Central memory CD8-positive, alpha-beta T cell (primary cell): ENCODE measurements around the gene ADRA2A.

Source experiments
- ATAC-seq: fragments of 150-1000 bp; cut with Tn5 transposase; replicated peaks from 2 replicates; pipeline ENCODE4 v1.10.0; 2022; ENCODE audit warnings: mild to moderate bottlenecking, moderate FRiP score, moderate number of reproducible peaks; ENCODE audit not compliant: poor library complexity, severe bottlenecking; ENCODE audit errors: extremely low read depth
- DNase-seq, 2 donors: peaks; one replicate each; pipeline ENCODE4 v3.0.0; 2021; ENCODE audit warnings: low spot score in 2 of 2
- H3K27ac Mint-ChIP-seq: one replicate; pipeline ENCODE4 v1.8.0; 2022; ENCODE audit warnings: low read depth, mild to moderate bottlenecking, moderate library complexity, mixed read lengths
- H3K27me3 Mint-ChIP-seq: one replicate; pipeline ENCODE4 v1.8.0; 2022; ENCODE audit warnings: mixed read lengths
- H3K36me3 Mint-ChIP-seq: one replicate; pipeline ENCODE4 v1.8.0; 2022; ENCODE audit warnings: mild to moderate bottlenecking, moderate library complexity, mixed read lengths; ENCODE audit not compliant: insufficient read depth
- H3K4me1 Mint-ChIP-seq: one replicate; pipeline ENCODE4 v1.8.0; 2022; ENCODE audit warnings: mixed read lengths
- H3K4me3 Mint-ChIP-seq: one replicate; pipeline ENCODE4 v1.8.0; 2022; ENCODE audit warnings: mild to moderate bottlenecking, moderate library complexity, mixed read lengths
- H3K9me3 Mint-ChIP-seq: one replicate; pipeline ENCODE4 v1.8.0; 2022; ENCODE audit warnings: mixed read lengths

Gene ADRA2A

GRCh38 chr10:111117528-111118277 is 40.9 kb downstream of the ADRA2A start:
- Mint-ChIP-seq H3K27me3 (peaks cover 18% of the 10 kb centered on the region), H3K27ac (no peak overlapping the region), H3K9me3 (no peaks in the 10 kb centered on the region), H3K36me3 (no peaks in the 10 kb centered on the region), H3K4me3 (no peak overlapping the region), H3K4me1 (peaks cover 11% of the 10 kb centered on the region)
- DNase-seq (no peak), ATAC-seq (no peak)

GRCh38 chr10:111118758-111119157 is 41.9 kb downstream of the ADRA2A start:
- peaks cover 11% of the 10 kb centered on the region for H3K4me1 Mint-ChIP-seq
- no peaks in the 10 kb centered on the region for H3K36me3 Mint-ChIP-seq
- no peak overlapping the region for H3K27ac Mint-ChIP-seq
- ATAC-seq = no peak
- H3K9me3 Mint-ChIP-seq = no peaks in the 10 kb centered on the region
- H3K27me3 Mint-ChIP-seq = peaks cover 28% of the 10 kb centered on the region
- H3K4me3 Mint-ChIP-seq = no peak overlapping the region
- DNase-seq = no peak

GRCh38 chr10:111119637-111120036 is 42.8 kb downstream of the ADRA2A start:
- Mint-ChIP-seq H3K4me3 (no peak overlapping the region), H3K4me1 (peaks cover 4% of the 10 kb centered on the region), H3K36me3 (no peaks in the 10 kb centered on the region)

GRCh38 chr10:111122127-111122526 is 45.3 kb downstream of the ADRA2A start:
- DNase-seq (no peak), ATAC-seq (no peak)
- H3K4me3 Mint-ChIP-seq = no peak overlapping the region
- H3K9me3 Mint-ChIP-seq = no peaks in the 10 kb centered on the region
- peaks cover 62% of the 10 kb centered on the region for H3K27me3 Mint-ChIP-seq
- no peaks in the 10 kb centered on the region for H3K36me3 Mint-ChIP-seq
- H3K4me1 Mint-ChIP-seq = no peaks in the 10 kb centered on the region
- H3K27ac Mint-ChIP-seq = no peak overlapping the region

More at GRCh38 chr10:111119637-111120036, 42.8 kb downstream of the ADRA2A start:
- DNase-seq (no peak), ATAC-seq (no peak)
- no peak overlapping the region for H3K27ac Mint-ChIP-seq
- peaks cover 37% of the 10 kb centered on the region for H3K27me3 Mint-ChIP-seq
- H3K9me3 Mint-ChIP-seq = no peaks in the 10 kb centered on the region

- no peaks in the 10 kb centered on the region for H3K4me1 Mint-ChIP-seq
- peaks cover 1% of the 10 kb centered on the region for H3K36me3 Mint-ChIP-seq
- ATAC-seq (no peak), DNase-seq (no peak)
- no peaks in the 10 kb centered on the region for H3K9me3 Mint-ChIP-seq
- H3K27me3 Mint-ChIP-seq = peaks cover 77% of the 10 kb centered on the region
- H3K27ac Mint-ChIP-seq = no peak overlapping the region
- H3K4me3 Mint-ChIP-seq = no peak overlapping the region
Observed at GRCh38 chr10:111123883-111124282, 47.1 kb downstream of the ADRA2A start.

GRCh38 chr10:111125102-111125501 is 48.3 kb downstream of the ADRA2A start:
- Mint-ChIP-seq H3K27me3 (peaks cover 89% of the 10 kb centered on the region), H3K9me3 (no peaks in the 10 kb centered on the region), H3K27ac (no peak overlapping the region), H3K4me3 (no peak overlapping the region), H3K36me3 (peaks cover 1% of the 10 kb centered on the region), H3K4me1 (no peaks in the 10 kb centered on the region)
- ATAC-seq (no peak), DNase-seq (no peak)

- H3K9me3 Mint-ChIP-seq = no peaks in the 10 kb centered on the region
- peaks cover 1% of the 10 kb centered on the region for H3K36me3 Mint-ChIP-seq
- ATAC-seq (no peak), DNase-seq (no peak)
- H3K4me3 Mint-ChIP-seq = no peak overlapping the region
- peaks cover 92% of the 10 kb centered on the region for H3K27me3 Mint-ChIP-seq
- no peak overlapping the region for H3K27ac Mint-ChIP-seq
- H3K4me1 Mint-ChIP-seq = no peaks in the 10 kb centered on the region
Observed at GRCh38 chr10:111126077-111126476, 49.2 kb downstream of the ADRA2A start.

GRCh38 chr10:111127081-111127848 is 50.4 kb downstream of the ADRA2A start:
- Mint-ChIP-seq H3K9me3 (no peaks in the 10 kb centered on the region), H3K4me3 (no peak overlapping the region), H3K27me3 (peaks cover 85% of the 10 kb centered on the region), H3K36me3 (peaks cover 1% of the 10 kb centered on the region), H3K27ac (no peak overlapping the region), H3K4me1 (no peaks in the 10 kb centered on the region)
- no peak for DNase-seq
- no peak for ATAC-seq

- Mint-ChIP-seq H3K4me1 (no peaks in the 10 kb centered on the region), H3K36me3 (peaks cover 1% of the 10 kb centered on the region), H3K27me3 (peaks cover 89% of the 10 kb centered on the region), H3K4me3 (no peak overlapping the region), H3K27ac (no peak overlapping the region), H3K9me3 (no peaks in the 10 kb centered on the region)
- DNase-seq (no peak), ATAC-seq (no peak)
Observed at GRCh38 chr10:111128331-111129180, 51.7 kb downstream of the ADRA2A start.

GRCh38 chr10:111129363-111129762 is 52.5 kb downstream of the ADRA2A start:
- DNase-seq (no peak), ATAC-seq (no peak)
- Mint-ChIP-seq H3K4me1 (no peaks in the 10 kb centered on the region), H3K27me3 (peaks cover 89% of the 10 kb centered on the region), H3K36me3 (peaks cover 1% of the 10 kb centered on the region), H3K4me3 (no peak overlapping the region), H3K27ac (no peak overlapping the region), H3K9me3 (no peaks in the 10 kb centered on the region)

- Mint-ChIP-seq H3K4me3 (no peak overlapping the region), H3K4me1 (no peaks in the 10 kb centered on the region), H3K27me3 (peaks cover 89% of the 10 kb centered on the region), H3K36me3 (peaks cover 1% of the 10 kb centered on the region), H3K9me3 (no peaks in the 10 kb centered on the region), H3K27ac (no peak overlapping the region)
- ATAC-seq = no peak
- DNase-seq = no peak
Observed at GRCh38 chr10:111130471-111130870, 53.6 kb downstream of the ADRA2A start.
